GM23338 (cell line): ENCODE measurements around the gene ENDOU. TPM values are rescaled to one million over a fixed set of nuclear protein-coding genes. Genes with fewer than 3 reads are reported as not detected.

ENCODE experiments used
- ATAC-seq: fragments of 200-7000 bp; cut with Tn5 transposase; 3 replicates; pipeline ENCODE4 v1.9.1; 2020
- DNase-seq: peaks from one replicate; pipeline ENCODE4 v3.0.0-alpha.2; 2015; ENCODE audit warnings: low spot score
- H2AFZ ChIP-seq: fragments of 200-600 bp; sonication (generic); 2 replicates; pipeline ENCODE4 v1.8.0; 2016; ENCODE audit warnings: antibody characterized with exemption, mild to moderate bottlenecking, moderate library complexity
- H3F3A ChIP-seq: fragments of 200-600 bp; sonication (generic); replicated peaks from 2 replicates; pipeline ENCODE4 v1.8.0; 2017; ENCODE audit warnings: antibody characterized with exemption, mixed run types, low read depth
- H3K27ac ChIP-seq: fragments of 200-600 bp; sonication (generic); 2 replicates; pipeline ENCODE4 v1.6.1; 2016; ENCODE audit warnings: low read depth
- H3K27me3 ChIP-seq: fragments of 200-600 bp; sonication (generic); 2 replicates; pipeline ENCODE4 v1.8.0; 2016; ENCODE audit warnings: mild to moderate bottlenecking, mixed run types, moderate library complexity; ENCODE audit not compliant: insufficient read depth
- H3K36me3 ChIP-seq: fragments of 200-600 bp; sonication (generic); 2 replicates; pipeline ENCODE4 v1.8.0; 2016; ENCODE audit warnings: mild to moderate bottlenecking; ENCODE audit not compliant: insufficient read depth
- H3K4me1 ChIP-seq: fragments of 200-600 bp; sonication (generic); 2 replicates; pipeline ENCODE4 v1.8.0; 2016; ENCODE audit warnings: mild to moderate bottlenecking, moderate library complexity; ENCODE audit not compliant: insufficient read depth
- H3K4me2 ChIP-seq: fragments of 200-600 bp; sonication (generic); 2 replicates; pipeline ENCODE4 v1.7.1; 2017; ENCODE audit warnings: mixed run types
- H3K4me3 ChIP-seq: fragments of 200-600 bp; sonication (generic); 2 replicates; pipeline ENCODE4 v1.6.1; 2016; ENCODE audit warnings: mixed run types
- H3K79me2 ChIP-seq: fragments of 200-600 bp; sonication (generic); replicated peaks from 2 replicates; pipeline ENCODE4 v1.8.0; 2017; ENCODE audit warnings: mild to moderate bottlenecking; ENCODE audit not compliant: insufficient read depth
- H3K9me2 ChIP-seq: fragments of 200-600 bp; sonication (generic); 2 replicates; pipeline ENCODE4 v1.8.0; 2017; ENCODE audit not compliant: insufficient read depth
- H4K20me1 ChIP-seq: fragments of 200-600 bp; sonication (generic); replicated peaks from 2 replicates; pipeline ENCODE4 v1.8.0; 2017; ENCODE audit warnings: mild to moderate bottlenecking; ENCODE audit not compliant: insufficient read depth
- H3K27ac Mint-ChIP-seq: 2 replicates; pipeline ENCODE4 v1.8.0; 2020; ENCODE audit warnings: inconsistent platforms, mild to moderate bottlenecking, moderate library complexity, mixed read lengths
- H3K27me3 Mint-ChIP-seq: 3 replicates; pipeline ENCODE4 v1.8.0; 2022; ENCODE audit warnings: low read depth, mild to moderate bottlenecking, moderate library complexity, mixed read lengths, inconsistent platforms; ENCODE audit not compliant: insufficient read depth, poor library complexity
- H3K36me3 Mint-ChIP-seq: 3 replicates; pipeline ENCODE4 v1.8.0; 2021; ENCODE audit warnings: low read depth, mild to moderate bottlenecking, inconsistent platforms, moderate library complexity, mixed read lengths
- H3K4me1 Mint-ChIP-seq: 3 replicates; pipeline ENCODE4 v1.8.0; 2020; ENCODE audit warnings: mild to moderate bottlenecking, inconsistent platforms, mixed read lengths
- H3K4me3 Mint-ChIP-seq: 3 replicates; pipeline ENCODE4 v1.8.0; 2021; ENCODE audit warnings: moderate library complexity, mild to moderate bottlenecking, inconsistent platforms, mixed read lengths
- H3K9me3 Mint-ChIP-seq: 3 replicates; pipeline ENCODE4 v1.8.0; 2020; ENCODE audit warnings: moderate library complexity, mild to moderate bottlenecking, inconsistent platforms, mixed read lengths
- EZH2 ChIP-seq: fragments of 200-600 bp; sonication (generic); IDR thresholded peaks from one replicate; pipeline ENCODE4 v1.8.0; 2017; ENCODE audit warnings: antibody characterized with exemption, mild to moderate bottlenecking, low read depth; ENCODE audit not compliant: unreplicated experiment
- EZH2phosphoT487 ChIP-seq: fragments of 200-600 bp; sonication (generic); IDR thresholded peaks from one replicate; pipeline ENCODE4 v1.8.1; 2018; ENCODE audit warnings: antibody characterized with exemption; ENCODE audit not compliant: unreplicated experiment
- JUNB ChIP-seq: IDR thresholded peaks from one replicate; pipeline ENCODE4 v1.6.1; 2016; ENCODE audit warnings: antibody characterized with exemption; ENCODE audit not compliant: unreplicated experiment
- REST ChIP-seq: IDR thresholded peaks from one replicate; pipeline ENCODE4 v1.6.1; 2018; ENCODE audit warnings: antibody characterized with exemption; ENCODE audit not compliant: unreplicated experiment
- ZNF114 ChIP-seq: fragments of 250-450 bp; sonication (Bioruptor Pico); IDR thresholded peaks from 2 replicates; pipeline ENCODE4 v1.5.0; 2020; ENCODE audit warnings: mild to moderate bottlenecking, moderate library complexity
- polyA plus RNA-seq: library from polyadenylated mRNA; unstranded; fragments of >200 nt; fragmentation: Nextera tagmentation; extraction: Ambion mirVana; gene quantifications from 2 replicates; pipeline ENCODE4 v1.2.1, GENCODE V29; 2016
- total RNA-seq: library from RNA; depleted of rRNA; stranded (reverse); fragments of >200 nt; shearing (Covaris generic); gene quantifications from 2 replicates; pipeline ENCODE4 v1.2.3, GENCODE V29; 2014
- TF ChIP-seq, protein P1 (sequence below), 2 experiments: fragments of 200-600 bp in 1 of 2; sonication (generic) in 1 of 2; conservative IDR thresholded peaks; 2 replicates each; pipeline versions ENCODE4 v1.5.1 to v1.6.1; 2016 to 2017; ENCODE audit warnings: antibody characterized with exemption in 2 of 2, low read depth in 2 of 2, mild to moderate bottlenecking in 2 of 2, moderate library complexity in 1 of 2
- TF ChIP-seq, protein P2 (sequence below): fragments of 250-450 bp; sonication (Bioruptor Pico); IDR thresholded peaks from 2 replicates; pipeline ENCODE4 v1.5.0; 2020; ENCODE audit warnings: mild to moderate bottlenecking, moderate library complexity

Gene ENDOU
- total and polyA plus RNA-seq, 2 experiments from 2014 or later: not detected

- Histone ChIP-seq H3K79me2 (no peaks in the 10 kb centered on the region), H4K20me1 (no peaks in the 10 kb centered on the region), H3K4me2 (peak overlapping the region; percentile 86), H3K27ac (no peak overlapping the region), H3K27me3 (peaks cover 17% of the 10 kb centered on the region), H2AFZ (peak overlapping the region; percentile 52), H3K36me3 (no peaks in the 10 kb centered on the region), H3K4me3 (peak overlapping the region; percentile 69), H3K4me1 (peaks cover 39% of the 10 kb centered on the region), H3F3A (peaks cover 15% of the 10 kb centered on the region), H3K9me2 (no peaks in the 10 kb centered on the region)
- H3K4me3 Mint-ChIP-seq: peak overlapping the region; percentile 90
- TF ChIP-seq EZH2 (no peak), ZNF114 (CRISPR knock-in tag) (no peak), EZH2phosphoT487 (no peak)
- TF ChIP-seq, protein P1, sequence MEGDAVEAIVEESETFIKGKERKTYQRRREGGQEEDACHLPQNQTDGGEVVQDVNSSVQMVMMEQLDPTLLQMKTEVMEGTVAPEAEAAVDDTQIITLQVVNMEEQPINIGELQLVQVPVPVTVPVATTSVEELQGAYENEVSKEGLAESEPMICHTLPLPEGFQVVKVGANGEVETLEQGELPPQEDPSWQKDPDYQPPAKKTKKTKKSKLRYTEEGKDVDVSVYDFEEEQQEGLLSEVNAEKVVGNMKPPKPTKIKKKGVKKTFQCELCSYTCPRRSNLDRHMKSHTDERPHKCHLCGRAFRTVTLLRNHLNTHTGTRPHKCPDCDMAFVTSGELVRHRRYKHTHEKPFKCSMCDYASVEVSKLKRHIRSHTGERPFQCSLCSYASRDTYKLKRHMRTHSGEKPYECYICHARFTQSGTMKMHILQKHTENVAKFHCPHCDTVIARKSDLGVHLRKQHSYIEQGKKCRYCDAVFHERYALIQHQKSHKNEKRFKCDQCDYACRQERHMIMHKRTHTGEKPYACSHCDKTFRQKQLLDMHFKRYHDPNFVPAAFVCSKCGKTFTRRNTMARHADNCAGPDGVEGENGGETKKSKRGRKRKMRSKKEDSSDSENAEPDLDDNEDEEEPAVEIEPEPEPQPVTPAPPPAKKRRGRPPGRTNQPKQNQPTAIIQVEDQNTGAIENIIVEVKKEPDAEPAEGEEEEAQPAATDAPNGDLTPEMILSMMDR (conservative IDR thresholded peaks at IDR 0.05; ENCODE audit: low read depth in 2 of 2): no peak
- H3K9me3 Mint-ChIP-seq: no peaks in the 10 kb centered on the region
- ATAC-seq (peak; percentile 29), DNase-seq (no peak)
- H3K27me3 Mint-ChIP-seq: peaks cover 17% of the 10 kb centered on the region
- no peaks in the 10 kb centered on the region for H3K36me3 Mint-ChIP-seq
- H3K4me1 Mint-ChIP-seq: peaks cover 45% of the 10 kb centered on the region
- H3K27ac Mint-ChIP-seq: no peak overlapping the region
Measured at GRCh38 chr12:47773858-47774580, 48.7 kb upstream of the ENDOU start.

GRCh38 chr12:47773062-47773857, 48.0 kb upstream of the ENDOU start, which contains the start of gene SLC48A1:
TSS of gene SLC48A1 (plus strand) at chr12:47773238. CDS start at chr12:47773305, 67 bp downstream.
- H3K4me1 Mint-ChIP-seq: peaks cover 39% of the 10 kb centered on the region
- no peaks in the 10 kb centered on the region for H3K36me3 Mint-ChIP-seq
- Histone ChIP-seq H2AFZ (peak within 1 kb of the TSS; percentile 52), H3K4me1 (peaks cover 36% of the 10 kb centered on the region), H3K27me3 (peaks cover 17% of the 10 kb centered on the region), H3K4me3 (peak within 1 kb of the TSS; percentile 69), H3K79me2 (no peaks in the 10 kb centered on the region), H4K20me1 (no peaks in the 10 kb centered on the region), H3K27ac (no peak within 1 kb of the TSS), H3F3A (peaks cover 15% of the 10 kb centered on the region), H3K36me3 (no peaks in the 10 kb centered on the region), H3K9me2 (no peaks in the 10 kb centered on the region), H3K4me2 (peak within 1 kb of the TSS; percentile 86)
- H3K4me3 Mint-ChIP-seq: peak within 1 kb of the TSS; percentile 90
- no peaks in the 10 kb centered on the region for H3K9me3 Mint-ChIP-seq
- H3K27ac Mint-ChIP-seq: no peak within 1 kb of the TSS
- peaks cover 16% of the 10 kb centered on the region for H3K27me3 Mint-ChIP-seq
- DNase-seq (peak; percentile 86), ATAC-seq (peak; percentile 85)
- TF ChIP-seq EZH2 (no peak), REST (no peak), JUNB (no peak)
- TF ChIP-seq, protein P2, sequence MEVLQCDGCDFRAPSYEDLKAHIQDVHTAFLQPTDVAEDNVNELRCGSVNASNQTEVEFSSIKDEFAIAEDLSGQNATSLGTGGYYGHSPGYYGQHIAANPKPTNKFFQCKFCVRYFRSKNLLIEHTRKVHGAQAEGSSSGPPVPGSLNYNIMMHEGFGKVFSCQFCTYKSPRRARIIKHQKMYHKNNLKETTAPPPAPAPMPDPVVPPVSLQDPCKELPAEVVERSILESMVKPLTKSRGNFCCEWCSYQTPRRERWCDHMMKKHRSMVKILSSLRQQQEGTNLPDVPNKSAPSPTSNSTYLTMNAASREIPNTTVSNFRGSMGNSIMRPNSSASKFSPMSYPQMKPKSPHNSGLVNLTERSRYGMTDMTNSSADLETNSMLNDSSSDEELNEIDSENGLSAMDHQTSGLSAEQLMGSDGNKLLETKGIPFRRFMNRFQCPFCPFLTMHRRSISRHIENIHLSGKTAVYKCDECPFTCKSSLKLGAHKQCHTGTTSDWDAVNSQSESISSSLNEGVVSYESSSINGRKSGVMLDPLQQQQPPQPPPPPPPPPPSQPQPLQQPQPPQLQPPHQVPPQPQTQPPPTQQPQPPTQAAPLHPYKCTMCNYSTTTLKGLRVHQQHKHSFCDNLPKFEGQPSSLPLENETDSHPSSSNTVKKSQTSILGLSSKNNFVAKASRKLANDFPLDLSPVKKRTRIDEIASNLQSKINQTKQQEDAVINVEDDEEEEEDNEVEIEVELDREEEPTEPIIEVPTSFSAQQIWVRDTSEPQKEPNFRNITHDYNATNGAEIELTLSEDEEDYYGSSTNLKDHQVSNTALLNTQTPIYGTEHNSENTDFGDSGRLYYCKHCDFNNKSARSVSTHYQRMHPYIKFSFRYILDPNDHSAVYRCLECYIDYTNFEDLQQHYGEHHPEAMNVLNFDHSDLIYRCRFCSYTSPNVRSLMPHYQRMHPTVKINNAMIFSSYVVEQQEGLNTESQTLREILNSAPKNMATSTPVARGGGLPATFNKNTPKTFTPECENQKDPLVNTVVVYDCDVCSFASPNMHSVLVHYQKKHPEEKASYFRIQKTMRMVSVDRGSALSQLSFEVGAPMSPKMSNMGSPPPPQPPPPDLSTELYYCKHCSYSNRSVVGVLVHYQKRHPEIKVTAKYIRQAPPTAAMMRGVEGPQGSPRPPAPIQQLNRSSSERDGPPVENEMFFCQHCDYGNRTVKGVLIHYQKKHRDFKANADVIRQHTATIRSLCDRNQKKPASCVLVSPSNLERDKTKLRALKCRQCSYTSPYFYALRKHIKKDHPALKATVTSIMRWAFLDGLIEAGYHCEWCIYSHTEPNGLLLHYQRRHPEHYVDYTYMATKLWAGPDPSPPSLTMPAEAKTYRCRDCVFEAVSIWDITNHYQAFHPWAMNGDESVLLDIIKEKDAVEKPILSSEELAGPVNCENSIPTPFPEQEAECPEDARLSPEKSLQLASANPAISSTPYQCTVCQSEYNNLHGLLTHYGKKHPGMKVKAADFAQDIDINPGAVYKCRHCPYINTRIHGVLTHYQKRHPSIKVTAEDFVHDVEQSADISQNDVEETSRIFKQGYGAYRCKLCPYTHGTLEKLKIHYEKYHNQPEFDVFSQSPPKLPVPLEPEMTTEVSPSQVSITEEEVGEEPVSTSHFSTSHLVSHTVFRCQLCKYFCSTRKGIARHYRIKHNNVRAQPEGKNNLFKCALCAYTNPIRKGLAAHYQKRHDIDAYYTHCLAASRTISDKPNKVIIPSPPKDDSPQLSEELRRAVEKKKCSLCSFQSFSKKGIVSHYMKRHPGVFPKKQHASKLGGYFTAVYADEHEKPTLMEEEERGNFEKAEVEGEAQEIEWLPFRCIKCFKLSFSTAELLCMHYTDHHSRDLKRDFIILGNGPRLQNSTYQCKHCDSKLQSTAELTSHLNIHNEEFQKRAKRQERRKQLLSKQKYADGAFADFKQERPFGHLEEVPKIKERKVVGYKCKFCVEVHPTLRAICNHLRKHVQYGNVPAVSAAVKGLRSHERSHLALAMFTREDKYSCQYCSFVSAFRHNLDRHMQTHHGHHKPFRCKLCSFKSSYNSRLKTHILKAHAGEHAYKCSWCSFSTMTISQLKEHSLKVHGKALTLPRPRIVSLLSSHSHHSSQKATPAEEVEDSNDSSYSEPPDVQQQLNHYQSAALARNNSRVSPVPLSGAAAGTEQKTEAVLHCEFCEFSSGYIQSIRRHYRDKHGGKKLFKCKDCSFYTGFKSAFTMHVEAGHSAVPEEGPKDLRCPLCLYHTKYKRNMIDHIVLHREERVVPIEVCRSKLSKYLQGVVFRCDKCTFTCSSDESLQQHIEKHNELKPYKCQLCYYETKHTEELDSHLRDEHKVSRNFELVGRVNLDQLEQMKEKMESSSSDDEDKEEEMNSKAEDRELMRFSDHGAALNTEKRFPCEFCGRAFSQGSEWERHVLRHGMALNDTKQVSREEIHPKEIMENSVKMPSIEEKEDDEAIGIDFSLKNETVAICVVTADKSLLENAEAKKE (CRISPR knock-in tag): no peak
